Panc1 (cell line): ENCODE results near the gene WASF3. TPM values are rescaled to one million over a fixed set of nuclear protein-coding genes. Genes with fewer than 3 reads are reported as not detected.

Source experiments
- ATAC-seq: fragments of 200-7000 bp; cut with Tn5 transposase; 2 replicates; pipeline ENCODE4 v1.9.1; 2020; ENCODE audit warnings: mild to moderate bottlenecking, moderate library complexity
- BruUV-seq: library from RNA; stranded (reverse); fragments of 400-500 nt; replicated peaks from 2 replicates; lab custom pipeline; 2021; lab: Mats Ljungman, UMichigan
- CTCF ChIA-PET: fragments of 300-600 bp; sonication (Branson Sonifier 250); formaldehyde crosslinking; loops from one replicate; lab custom pipeline; 2022; ENCODE audit warnings: antibody characterized with exemption; lab: Charles Lee
- POLR2A ChIA-PET: fragments of 300-600 bp; sonication (Branson Sonifier 250); formaldehyde crosslinking; loops from one replicate; lab custom pipeline; 2022; ENCODE audit warnings: antibody characterized with exemption; lab: Charles Lee
- DNase-seq: peaks from one replicate; pipeline ENCODE4 v3.0.0-alpha.2; 2010; ENCODE audit warnings: low read depth, low spot score
- H3K27ac ChIP-seq: 2 replicates; pipeline ENCODE4 v1.5.1; 2011; ENCODE audit warnings: mild to moderate bottlenecking, low read length, inconsistent platforms
- H3K27me3 ChIP-seq: fragments of 200-500 bp; sonication (Bioruptor generic); 2 replicates; pipeline ENCODE4 v1.6.0; 2014; ENCODE audit warnings: low read length, inconsistent platforms; ENCODE audit not compliant: control insufficient read depth, insufficient read depth
- H3K36me3 ChIP-seq: fragments of 200-500 bp; sonication (Bioruptor generic); 2 replicates; pipeline ENCODE4 v1.5.1; 2014; ENCODE audit warnings: inconsistent platforms, mild to moderate bottlenecking, low read length, moderate library complexity; ENCODE audit not compliant: control insufficient read depth, insufficient read depth
- H3K4me1 ChIP-seq: 2 replicates; pipeline ENCODE4 v1.5.1; 2011; ENCODE audit warnings: inconsistent platforms, mild to moderate bottlenecking, low read length, moderate library complexity; ENCODE audit not compliant: control insufficient read depth, insufficient read depth
- H3K4me3 ChIP-seq, 2 experiments: 2 replicates each; pipeline ENCODE4 v1.5.1; 2011 to 2012; ENCODE audit warnings: low read depth in 2 of 2, low read length in 2 of 2, mild to moderate bottlenecking in 2 of 2, inconsistent platforms in 1 of 2, moderate library complexity in 1 of 2
- H3K9me3 ChIP-seq: fragments of 200-500 bp; sonication (Bioruptor generic); 2 replicates; pipeline ENCODE4 v1.5.1; 2014; ENCODE audit warnings: low read depth, mild to moderate bottlenecking, inconsistent platforms, low read length, moderate library complexity; ENCODE audit not compliant: control insufficient read depth, insufficient read depth
- CTCF ChIP-seq: fragments of 450-650 bp; IDR thresholded peaks from 2 replicates; pipeline ENCODE4 v1.5.1; 2017; ENCODE audit warnings: mild to moderate bottlenecking
- POLR2AphosphoS5 ChIP-seq: IDR thresholded peaks from 2 replicates; pipeline ENCODE4 v1.6.1; 2012; ENCODE audit warnings: mild to moderate bottlenecking, low read depth, low read length, moderate library complexity
- REST ChIP-seq, 2 experiments: IDR thresholded peaks; 2 replicates each; pipeline ENCODE4 v1.6.1; 2011 to 2012; ENCODE audit warnings: low read depth in 2 of 2, control low read depth in 1 of 2, low read length in 1 of 2, mild to moderate bottlenecking in 1 of 2, moderate library complexity in 1 of 2; ENCODE audit not compliant: insufficient read depth in 1 of 2
- SIN3A ChIP-seq: IDR thresholded peaks from 2 replicates; pipeline ENCODE4 v1.6.1; 2012; ENCODE audit warnings: low read depth, mild to moderate bottlenecking, low read length, moderate library complexity, borderline replicate concordance; ENCODE audit not compliant: insufficient read depth
- TCF7L2 ChIP-seq: IDR thresholded peaks from 2 replicates; pipeline ENCODE4 v1.6.1; 2011; ENCODE audit warnings: mild to moderate bottlenecking, low read depth, low read length, inconsistent platforms
- in situ Hi-C: cut with HindIII; loops from 2 replicates; pipeline ENCODE4 v1.10.0; 2016; ENCODE audit warnings: low sequenced_read_pairs, low pct_unique_long_range_greater_than_20kb
- intact Hi-C: fragments of 100-400 bp; cut with micrococcal nuclease; formaldehyde crosslinking; loops from one replicate; pipeline ENCODE4 v1.10.0; 2022; ENCODE audit not compliant: unreplicated experiment
- total RNA-seq: library from RNA; stranded (reverse); gene quantifications from one replicate; pipeline ENCODE4 v1.2.1, GENCODE V29; 2021; ENCODE audit not compliant: unreplicated experiment

Gene WASF3
- total RNA-seq, 1 experiment from 2014 or later: 20.2 TPM

- TF ChIP-seq SIN3A (no peak), CTCF (no peak), TCF7L2 (no peak), REST (IDR thresholded peaks at IDR 0.05; ENCODE audit: insufficient read depth in 1 of 2, low read depth in 2 of 2, low read length in 1 of 2) (no peak), POLR2AphosphoS5 (no peak)
- Histone ChIP-seq H3K9me3 (peaks cover 10% of the 10 kb centered on the region; the same call in 1 of the 2 replicates), H3K27ac (no peak overlapping the region), H3K4me3 (no peak overlapping the region), H3K36me3 (no peaks in the 10 kb centered on the region), H3K4me1 (no peaks in the 10 kb centered on the region), H3K27me3 (no peaks in the 10 kb centered on the region)
- CTCF ChIA-PET: no interaction called here
- ATAC-seq (no peak), DNase-seq (no peak)
- POLR2A ChIA-PET: no interaction called here
- no TSS peak for BruUV-seq
- intact Hi-C loops (no loop called here), in situ Hi-C loops (no loop called here)
Measured at GRCh38 chr13:26626271-26626670, 68.8 kb downstream of the WASF3 start.

GRCh38 chr13:26628706-26629105 is 71.2 kb downstream of the WASF3 start:
- H3K27ac ChIP-seq: no peak overlapping the region
- intact Hi-C loops: no loop called here
- in situ Hi-C loops: no loop called here
- H3K4me3 ChIP-seq: no peak overlapping the region
- TF ChIP-seq CTCF (peak; percentile 44), REST (IDR thresholded peaks at IDR 0.05; ENCODE audit: insufficient read depth in 1 of 2, low read depth in 2 of 2, low read length in 1 of 2) (no peak), SIN3A (no peak)
- DNase-seq: no peak
- CTCF ChIA-PET: no interaction called here
- peak; percentile 79; the same call in 1 of the 2 replicates for ATAC-seq
- POLR2A ChIA-PET: no interaction called here
- H3K27me3 ChIP-seq: no peaks in the 10 kb centered on the region
- H3K36me3 ChIP-seq: no peaks in the 10 kb centered on the region
- no peaks in the 10 kb centered on the region for H3K4me1 ChIP-seq
- BruUV-seq: no TSS peak
- H3K9me3 ChIP-seq: peaks cover 6% of the 10 kb centered on the region; the same call in 1 of the 2 replicates
